SIG-M5 treated with dmso at 0.1 percent for 504 hours (cell line): ENCODE measurements around the gene NLGN2.

Source experiments
- DNase-seq: peaks from one replicate; lab custom pipeline; 2025; ENCODE audit not compliant: unreplicated experiment; lab: John Stamatoyannopoulos, UW

The NLGN2 gene

DNA sequence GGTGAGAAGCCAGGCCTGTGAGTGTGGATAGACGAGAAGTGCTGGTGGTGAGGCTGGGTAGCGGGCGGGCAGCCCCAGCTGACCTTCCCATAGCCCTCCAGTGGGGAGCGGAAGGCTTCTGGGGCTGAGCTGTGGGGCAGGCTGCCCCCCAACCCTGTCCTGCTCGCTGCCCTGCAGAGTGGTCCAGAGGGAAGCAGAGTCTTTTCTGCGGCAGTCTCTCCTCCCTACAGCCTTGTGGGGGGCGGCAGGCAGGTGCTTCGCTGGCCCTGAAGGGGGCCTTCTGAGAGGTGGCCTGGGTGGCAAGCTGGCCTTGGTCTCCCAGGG lies 3.7 kb downstream of the NLGN2 start:
- no peak for DNase-seq

DNA sequence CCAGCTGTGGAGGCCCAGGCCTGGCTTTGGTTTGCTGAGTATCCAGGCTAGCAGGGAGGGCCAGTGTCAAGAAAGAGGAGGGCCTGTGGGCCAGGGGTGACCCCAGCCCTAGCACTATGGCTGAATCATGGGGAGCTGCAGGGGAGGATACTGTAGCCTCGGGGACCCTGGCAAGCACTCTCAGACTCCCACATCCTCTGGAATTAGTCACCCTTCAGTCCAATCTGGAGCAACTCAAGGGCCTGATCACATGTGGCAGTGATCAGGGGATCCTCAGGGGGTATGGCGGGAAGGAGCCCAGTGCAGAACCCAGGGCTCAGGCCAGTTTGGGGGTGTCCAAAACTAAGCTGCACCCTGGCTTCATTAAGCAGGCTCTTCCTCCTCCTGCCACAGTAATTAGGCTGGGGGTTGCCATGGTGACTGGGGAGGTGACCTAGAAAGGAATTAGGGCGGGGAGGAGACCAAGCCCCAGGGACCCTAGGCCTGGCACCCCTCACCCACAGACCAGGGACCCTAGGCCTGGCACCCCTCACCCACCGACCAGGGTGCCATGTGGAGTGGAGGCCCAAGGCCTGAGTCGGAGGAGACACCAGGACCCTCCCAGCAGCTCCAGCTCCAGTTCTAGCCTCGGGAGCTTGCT lies 5.8 kb downstream of the NLGN2 start:
- no peak for DNase-seq

DNA sequence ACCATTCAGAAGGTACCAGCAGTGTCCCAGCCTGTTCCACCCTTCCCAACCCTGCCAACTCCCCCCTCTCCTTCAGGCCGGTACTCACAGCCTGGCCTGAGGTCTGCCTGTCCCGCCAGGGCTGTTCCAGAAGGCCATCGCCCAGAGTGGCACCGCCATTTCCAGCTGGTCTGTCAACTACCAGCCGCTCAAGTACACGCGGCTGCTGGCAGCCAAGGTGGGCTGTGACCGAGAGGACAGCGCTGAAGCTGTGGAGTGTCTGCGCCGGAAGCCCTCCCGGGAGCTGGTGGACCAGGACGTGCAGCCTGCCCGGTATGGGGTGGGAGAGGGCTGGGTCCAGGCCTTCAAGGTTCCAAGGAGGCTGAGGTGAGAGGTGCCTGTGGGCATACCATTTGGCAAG lies 7.2 kb downstream of the NLGN2 start:
- no peak for DNase-seq

DNA sequence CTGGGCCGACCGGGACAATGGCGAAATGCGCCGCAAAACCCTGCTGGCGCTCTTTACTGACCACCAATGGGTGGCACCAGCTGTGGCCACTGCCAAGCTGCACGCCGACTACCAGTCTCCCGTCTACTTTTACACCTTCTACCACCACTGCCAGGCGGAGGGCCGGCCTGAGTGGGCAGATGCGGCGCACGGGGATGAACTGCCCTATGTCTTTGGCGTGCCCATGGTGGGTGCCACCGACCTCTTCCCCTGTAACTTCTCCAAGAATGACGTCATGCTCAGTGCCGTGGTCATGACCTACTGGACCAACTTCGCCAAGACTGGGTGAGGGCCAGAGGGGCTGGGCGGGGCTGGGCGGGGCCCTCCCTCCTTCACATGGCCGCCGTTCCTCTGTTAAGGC lies 8.1 kb downstream of the NLGN2 start:
- DNase-seq, result no peak

DNA sequence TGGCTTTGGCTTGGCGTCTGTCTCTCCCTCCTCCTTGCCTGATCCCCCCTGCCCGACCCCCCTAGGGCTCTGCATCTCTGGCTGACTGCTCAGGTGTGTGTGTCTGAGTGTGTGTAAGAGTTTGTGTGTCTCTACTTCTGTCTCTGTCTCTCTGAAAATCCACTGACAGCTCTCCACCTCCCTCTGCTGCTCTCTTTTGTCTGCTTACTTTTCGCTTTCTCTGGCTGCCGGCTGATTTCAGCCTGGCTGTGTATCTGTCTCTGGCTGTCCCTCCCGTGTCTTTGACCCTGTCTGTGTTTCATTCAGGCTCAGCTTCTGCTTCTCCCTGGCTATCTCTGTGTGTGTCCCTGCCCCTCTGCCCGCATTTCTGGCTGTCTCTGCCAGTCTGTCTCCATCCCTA lies 8.7 kb downstream of the NLGN2 start:
- no peak for DNase-seq

DNA sequence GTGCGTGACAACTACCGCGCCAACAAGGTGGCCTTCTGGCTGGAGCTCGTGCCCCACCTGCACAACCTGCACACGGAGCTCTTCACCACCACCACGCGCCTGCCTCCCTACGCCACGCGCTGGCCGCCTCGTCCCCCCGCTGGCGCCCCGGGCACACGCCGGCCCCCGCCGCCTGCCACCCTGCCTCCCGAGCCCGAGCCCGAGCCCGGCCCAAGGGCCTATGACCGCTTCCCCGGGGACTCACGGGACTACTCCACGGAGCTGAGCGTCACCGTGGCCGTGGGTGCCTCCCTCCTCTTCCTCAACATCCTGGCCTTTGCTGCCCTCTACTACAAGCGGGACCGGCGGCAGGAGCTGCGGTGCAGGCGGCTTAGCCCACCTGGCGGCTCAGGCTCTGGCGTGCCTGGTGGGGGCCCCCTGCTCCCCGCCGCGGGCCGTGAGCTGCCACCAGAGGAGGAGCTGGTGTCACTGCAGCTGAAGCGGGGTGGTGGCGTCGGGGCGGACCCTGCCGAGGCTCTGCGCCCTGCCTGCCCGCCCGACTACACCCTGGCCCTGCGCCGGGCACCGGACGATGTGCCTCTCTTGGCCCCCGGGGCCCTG lies 9.5 kb downstream of the NLGN2 start:
- no peak for DNase-seq

DNA sequence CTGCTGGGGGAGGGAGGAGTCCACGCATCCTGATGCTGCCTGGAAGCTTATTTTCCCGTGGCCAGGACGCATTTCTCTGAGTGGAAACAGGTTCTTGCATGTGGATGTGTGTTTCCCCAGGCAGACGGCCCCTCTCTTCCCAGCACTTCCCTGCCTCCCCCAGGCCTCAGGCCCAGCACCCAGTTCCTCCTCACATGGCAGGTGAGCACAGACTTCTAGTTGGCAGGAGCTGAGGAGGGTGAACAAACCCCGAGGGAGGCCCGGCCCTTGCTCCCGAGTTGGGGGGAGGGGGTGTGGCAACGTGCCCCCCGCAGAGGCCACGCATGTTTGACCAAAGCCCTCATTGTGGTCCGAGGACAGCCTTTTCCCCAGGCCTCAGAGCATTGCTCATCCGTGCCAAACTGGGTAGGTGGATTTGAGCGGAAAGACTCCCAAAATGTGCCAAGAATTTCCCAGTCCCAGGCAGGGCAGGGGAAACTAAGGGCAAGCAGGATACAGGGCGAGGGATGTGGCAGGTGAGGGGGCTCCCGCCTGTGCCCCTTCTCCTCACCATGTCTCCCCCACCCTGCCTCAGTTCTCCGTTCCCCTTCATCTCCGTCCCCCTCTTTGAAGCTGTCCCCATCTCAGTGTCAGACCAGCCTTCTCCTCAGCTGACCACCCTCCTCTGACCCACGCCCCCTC lies 11.0 kb downstream of the NLGN2 start:
- no peak for DNase-seq

DNA sequence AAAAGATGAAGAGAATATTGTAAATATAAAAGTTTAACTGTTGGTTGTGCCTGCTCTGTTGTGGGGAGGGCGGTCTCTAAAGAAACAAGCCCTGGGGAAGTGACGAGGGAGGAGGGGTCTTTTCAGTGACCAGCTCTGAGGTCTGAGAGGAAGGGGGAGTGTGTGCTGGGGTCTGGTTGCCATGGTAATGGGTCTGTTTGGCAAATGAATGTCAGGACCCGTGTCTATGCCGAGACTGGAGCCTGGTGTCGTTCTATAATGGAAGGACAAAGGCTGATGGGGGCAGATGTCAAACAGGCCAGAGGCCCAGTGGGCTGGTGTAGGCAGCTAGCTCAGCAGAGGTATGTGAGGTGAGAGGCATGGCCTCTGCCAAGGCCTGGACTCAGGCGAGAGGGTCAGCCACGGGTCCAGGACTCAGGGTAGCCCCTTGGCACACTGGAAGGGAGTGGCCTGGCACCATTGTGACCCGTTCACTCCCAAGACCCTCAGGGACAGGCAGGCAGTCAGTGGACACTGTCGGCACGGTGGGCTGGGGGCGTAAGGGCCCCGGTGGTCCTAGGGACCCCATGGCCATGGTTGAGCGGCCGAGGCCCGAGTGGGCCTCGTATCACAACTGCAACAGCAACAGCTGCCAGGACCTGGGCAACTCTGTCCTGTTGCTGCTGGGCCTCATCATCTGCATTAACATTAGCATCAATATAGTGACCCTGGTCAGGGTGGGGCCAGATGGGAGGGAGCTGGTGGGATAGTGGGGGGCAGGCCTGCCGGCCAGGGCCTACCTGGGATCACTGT lies 12.4 kb downstream of the NLGN2 start, which contains the start of gene SPEM1:
Gene SPEM1 (plus strand): TSS at position 506 of the 792 bp plus-strand sequence. CDS start 61 bp downstream, at position 567.
- no peak for DNase-seq

DNA sequence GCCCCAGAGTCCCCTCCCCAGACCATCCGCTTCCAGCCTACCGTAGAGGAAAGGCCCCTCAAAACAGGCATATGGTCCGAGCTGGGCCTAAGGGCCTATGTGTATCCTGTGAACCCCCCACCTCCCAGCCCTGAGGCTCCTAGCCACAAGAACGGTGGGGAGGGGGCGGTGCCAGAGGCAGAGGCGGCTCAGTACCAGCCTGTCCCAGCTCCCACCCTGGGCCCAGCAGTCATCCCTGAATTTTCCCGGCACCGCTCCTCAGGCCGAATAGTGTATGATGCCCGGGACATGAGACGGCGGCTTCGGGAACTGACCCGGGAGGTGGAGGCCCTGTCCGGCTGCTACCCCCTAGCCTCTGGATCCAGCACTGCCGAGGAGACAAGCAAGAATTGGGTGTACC lies 13.5 kb downstream of the NLGN2 start:
- DNase-seq, result no peak

DNA sequence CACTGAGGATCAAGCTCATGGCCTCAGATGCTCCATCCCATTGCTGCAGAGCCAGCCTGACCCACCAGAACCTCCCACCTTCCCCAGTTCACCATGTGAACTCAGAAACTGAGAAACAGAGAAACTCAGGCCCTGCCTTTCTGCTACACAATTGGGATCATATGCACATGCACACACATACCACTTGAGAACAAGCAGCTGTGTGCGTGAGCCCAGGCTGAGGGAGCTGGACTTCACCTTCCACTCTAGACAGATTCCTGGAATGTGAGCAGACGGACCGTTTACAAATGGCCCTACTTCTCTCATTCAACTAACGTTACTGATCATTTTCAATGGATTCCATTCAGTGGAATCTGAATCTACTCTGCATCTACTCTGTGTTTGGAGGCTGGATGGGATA lies 16.0 kb downstream of the NLGN2 start:
- DNase-seq, result no peak

DNA sequence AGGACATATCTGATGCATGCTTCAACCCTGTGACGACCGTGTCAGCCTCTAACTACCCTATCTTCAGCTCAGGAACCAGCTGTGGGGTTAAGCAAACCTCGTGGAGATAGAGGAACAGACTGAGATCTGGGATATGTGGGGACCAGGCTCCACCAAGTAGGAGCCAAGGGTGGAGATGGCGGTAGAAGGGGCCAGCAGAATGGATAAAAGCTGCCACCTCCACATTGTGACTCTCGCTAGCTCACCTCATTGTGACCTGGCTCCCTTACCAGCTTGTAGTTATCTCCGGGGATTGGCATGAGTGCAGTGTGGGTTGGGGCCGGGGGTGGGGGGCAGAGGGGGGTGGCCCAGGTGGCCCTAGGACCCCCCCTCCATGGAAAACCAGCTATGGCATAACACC lies 17.7 kb downstream of the NLGN2 start, which contains the start of gene SPEM2:
Gene SPEM2 (plus strand): TSS at position 301 of the 400 bp plus-strand sequence. CDS start 73 bp downstream, at position 374.
- no peak for DNase-seq

DNA sequence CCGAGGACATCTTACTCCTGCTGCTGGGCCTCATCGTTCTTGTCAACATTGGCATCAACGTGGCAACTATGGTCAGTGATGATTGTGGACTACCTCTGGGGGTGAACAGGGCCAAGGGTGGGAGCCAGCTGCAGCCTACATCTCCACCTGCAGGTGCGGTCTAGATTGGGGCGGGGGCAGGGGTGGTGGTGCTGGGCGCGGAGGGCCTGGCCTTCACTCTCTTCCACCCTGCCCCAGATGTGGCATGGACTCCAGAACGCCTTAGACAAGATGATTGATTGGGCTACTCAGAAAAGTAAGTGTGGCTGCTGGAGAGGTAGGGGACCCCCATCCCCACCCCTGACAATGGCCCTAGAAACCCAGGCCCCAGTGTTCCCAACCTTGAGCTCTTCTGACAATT lies 18.1 kb downstream of the NLGN2 start:
- DNase-seq, result no peak

DNA sequence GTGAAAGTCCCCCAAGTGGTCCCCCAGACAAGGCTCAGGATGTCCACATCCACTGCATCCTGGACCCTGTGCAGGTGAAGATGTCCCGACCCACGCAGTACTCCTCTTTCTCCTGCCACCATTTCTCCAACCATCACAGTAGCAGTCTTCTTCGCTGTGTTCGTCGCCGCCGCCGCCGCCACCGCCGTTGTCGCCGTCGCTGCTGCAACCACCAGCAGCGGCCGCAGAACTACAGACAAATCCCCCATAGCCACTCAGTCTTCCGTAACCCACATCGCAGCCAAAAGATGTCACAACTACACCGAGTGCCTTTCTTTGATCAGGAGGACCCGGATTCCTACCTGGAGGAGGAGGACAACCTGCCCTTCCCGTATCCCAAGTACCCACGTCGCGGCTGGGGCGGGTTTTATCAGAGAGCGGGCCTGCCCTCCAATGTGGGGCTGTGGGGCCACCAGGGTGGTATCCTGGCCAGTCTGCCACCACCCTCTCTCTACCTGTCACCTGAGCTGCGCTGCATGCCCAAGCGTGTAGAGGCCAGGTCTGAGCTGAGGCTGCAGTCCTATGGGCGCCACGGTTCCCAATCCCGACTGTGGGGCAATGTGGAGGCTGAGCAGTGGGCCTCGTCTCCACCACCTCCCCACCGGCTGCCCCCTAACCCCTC lies 18.7 kb downstream of the NLGN2 start:
- no peak for DNase-seq

DNA sequence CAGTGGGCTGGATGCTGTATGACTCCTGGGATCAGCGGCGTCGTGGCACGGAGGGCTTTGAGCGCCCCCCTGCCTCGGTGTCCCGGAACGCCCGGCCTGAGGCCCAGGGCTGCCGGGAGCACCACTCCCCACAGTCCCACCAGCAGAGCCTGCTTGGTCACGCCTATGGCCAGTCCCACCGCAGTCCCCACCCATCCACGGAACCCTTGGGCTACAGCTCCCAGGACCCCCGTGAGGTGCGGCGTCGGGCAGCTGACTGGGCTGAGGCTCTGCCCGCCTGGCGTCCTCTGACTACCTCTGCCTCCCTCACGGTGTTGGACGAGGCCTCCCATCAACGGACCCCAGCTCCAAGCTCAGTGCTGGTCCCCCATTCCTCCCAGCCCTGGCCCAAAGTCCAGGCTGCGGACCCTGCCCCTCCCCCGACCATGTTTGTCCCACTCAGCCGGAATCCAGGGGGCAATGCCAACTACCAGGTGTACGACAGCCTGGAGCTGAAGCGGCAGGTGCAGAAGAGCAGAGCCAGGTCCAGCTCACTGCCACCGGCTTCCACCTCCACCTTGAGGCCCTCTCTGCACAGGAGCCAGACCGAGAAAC lies 19.3 kb downstream of the NLGN2 start:
- no peak for DNase-seq

DNA sequence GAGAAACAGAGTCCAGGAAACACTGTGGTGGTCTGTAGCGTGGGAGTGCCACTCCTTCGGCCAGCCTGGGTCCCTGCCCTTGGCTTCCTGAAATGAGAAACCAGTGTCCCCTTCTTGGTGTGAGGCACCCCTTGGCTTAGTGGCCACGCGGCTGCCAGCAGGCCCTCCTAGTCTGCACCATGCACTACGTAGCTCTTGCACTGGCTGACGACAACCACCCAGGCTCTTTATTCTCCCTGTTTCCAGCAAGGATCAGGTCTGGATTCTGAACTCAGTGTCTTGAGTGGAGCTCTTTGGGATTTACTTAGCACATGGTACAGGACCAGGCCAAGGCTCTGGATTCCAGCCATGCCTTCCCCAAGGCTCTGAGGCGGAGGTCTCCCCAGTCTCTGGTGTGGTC lies 19.9 kb downstream of the NLGN2 start:
- DNase-seq, result no peak

DNA sequence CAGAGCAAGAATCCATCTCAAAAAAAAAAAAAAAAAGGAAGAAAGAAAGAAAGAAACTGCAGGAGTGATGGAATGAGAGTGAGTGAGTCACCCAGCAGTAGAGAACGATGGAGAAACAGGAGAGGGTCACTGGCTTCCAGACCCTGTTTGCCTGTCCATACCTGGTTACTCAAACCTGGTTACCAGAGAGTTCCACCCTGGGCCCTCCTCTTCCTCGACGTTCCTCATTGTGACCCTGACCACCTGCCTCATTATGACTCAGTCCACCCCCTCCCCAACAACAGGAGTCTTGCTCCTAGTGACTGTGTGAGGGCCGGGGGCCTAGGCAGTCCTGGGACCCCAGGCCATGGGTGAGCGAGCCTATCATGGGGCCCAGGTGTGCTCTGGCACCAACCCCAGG lies 20.9 kb downstream of the NLGN2 start, which contains the start of gene SPEM3:
Gene SPEM3 (plus strand): TSS at position 301 of the 400 bp plus-strand sequence. CDS start 46 bp downstream, at position 347.
- no peak for DNase-seq

DNA sequence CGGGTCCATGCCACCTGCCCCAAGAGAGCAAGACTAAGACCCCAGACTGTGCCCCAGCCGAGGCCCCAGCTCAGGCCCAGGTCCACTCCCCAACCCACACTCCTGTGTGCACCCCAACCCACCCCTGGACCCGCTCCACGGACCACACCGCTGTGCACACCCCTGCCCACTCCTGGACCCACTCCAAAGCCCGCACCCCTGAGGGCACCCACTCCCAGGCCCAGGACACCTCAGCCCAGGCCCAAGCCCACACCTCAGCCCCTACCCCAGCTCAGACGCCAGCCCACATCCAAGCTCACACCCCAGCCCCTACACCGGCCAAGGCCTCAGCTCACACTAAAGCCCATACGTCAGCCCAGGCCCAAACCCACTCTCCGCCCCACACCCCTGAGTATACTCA lies 22.1 kb downstream of the NLGN2 start:
- no peak for DNase-seq

DNA sequence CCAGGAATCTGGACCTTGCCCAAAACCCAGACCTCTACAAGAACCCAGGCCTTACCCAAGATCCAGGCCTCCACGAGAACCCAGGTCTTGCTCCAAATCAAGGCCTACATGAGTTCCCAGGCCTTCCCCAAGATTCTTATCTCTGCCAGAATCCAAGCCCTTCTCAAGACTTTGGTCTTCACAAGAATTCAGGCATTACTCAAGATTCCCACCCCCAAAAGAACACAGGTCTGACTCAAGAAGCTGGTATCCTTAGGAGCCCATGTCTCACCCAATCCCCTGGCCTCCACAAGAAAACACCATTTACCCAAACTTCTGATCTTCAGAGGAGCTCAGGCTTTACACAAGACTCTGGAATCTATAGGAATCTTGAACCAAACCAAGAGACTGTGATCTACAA lies 23.6 kb downstream of the NLGN2 start:
- no peak for DNase-seq

DNA sequence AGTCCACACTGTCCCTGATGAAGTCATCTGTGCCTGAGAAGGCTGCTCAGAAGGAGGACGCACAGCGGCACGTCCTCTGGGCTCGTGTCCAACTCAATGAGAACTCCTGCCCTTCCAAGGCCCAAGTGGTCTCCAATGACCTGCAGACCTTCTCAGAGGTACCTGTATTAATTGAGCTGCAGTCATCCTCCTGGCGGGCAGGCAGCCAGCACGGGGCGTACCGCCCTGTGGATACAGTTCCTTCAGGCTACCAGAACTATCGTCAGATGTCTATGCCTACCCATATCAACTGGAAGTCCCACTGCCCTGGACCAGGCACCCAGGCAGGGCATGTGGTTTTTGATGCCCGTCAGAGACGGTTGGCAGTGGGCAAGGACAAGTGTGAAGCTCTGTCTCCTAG lies 24.7 kb downstream of the NLGN2 start:
- DNase-seq, result no peak

DNA sequence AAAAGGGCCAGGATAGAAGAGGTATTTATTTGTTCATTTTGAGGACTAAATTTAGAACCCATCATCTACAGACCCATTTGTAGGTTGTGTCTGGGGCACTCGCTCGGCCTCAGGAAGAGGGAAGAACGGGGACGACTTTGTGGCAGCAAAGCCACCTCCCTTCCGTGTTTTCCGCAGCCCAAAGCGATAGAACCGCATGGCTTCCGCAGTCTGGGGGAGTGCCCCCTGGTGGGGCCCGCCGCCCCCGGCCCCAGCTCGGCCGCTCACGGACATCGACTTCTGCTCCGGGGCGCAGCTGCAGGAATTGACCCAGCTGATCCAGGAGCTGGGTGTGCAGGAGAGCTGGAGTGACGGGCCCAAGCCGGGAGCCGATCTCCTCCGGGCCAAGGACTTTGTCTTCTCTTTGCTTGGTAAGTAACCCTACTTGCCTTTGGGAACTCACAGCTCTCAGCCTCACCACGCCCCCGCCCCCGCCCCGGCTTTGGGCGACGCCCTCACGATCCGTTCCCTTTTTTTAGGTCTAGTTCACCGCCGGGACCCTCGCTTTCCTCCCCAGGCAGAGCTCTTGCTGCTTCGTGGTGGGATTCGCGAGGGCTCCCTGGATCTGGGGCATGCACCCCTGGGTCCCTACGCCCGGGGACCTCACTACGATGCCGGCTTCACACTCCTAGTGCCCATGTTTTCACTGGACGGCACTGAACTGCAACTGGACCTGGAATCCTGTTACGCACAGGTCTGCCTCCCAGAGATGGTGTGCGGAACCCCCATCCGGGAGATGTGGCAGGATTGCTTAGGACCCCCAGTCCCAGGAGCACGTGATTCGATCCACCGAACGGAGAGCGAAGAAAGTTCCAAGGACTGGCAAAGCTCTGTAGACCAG lies 28.3 kb downstream of the NLGN2 start:
- peak; percentile 73 for DNase-seq
